COR-L47 (cell line): ENCODE results near the gene SLC35B2.

Experiments used
- DNase-seq: peaks from one replicate; lab custom pipeline; 2025; lab: John Stamatoyannopoulos, UW

The SLC35B2 gene

GRCh38 chr6:44286285-44286565, 28.9 kb upstream of the SLC35B2 start:
- no peak for DNase-seq

GRCh38 chr6:44285552-44286284, 28.4 kb upstream of the SLC35B2 start:
- DNase-seq, result no peak

GRCh38 chr6:44284867-44285266, 27.5 kb upstream of the SLC35B2 start:
- no peak for DNase-seq

GRCh38 chr6:44284121-44284520, 26.8 kb upstream of the SLC35B2 start:
- no peak for DNase-seq

GRCh38 chr6:44278774-44279697, 21.7 kb upstream of the SLC35B2 start:
- DNase-seq, result no peak

GRCh38 chr6:44278315-44278714, 21.0 kb upstream of the SLC35B2 start:
- no peak for DNase-seq

- DNase-seq, result no peak
Measured at GRCh38 chr6:44277763-44278162, 20.4 kb upstream of the SLC35B2 start.

GRCh38 chr6:44276667-44277640, 19.6 kb upstream of the SLC35B2 start:
- DNase-seq, result no peak

GRCh38 chr6:44275749-44276648, 18.7 kb upstream of the SLC35B2 start:
- DNase-seq, result no peak

GRCh38 chr6:44275271-44275748, 18.0 kb upstream of the SLC35B2 start:
- DNase-seq, result no peak

- no peak for DNase-seq
Measured at GRCh38 chr6:44273617-44274016, 16.3 kb upstream of the SLC35B2 start.

GRCh38 chr6:44272999-44273566, 15.8 kb upstream of the SLC35B2 start:
- DNase-seq, result no peak

GRCh38 chr6:44272529-44272928, 15.2 kb upstream of the SLC35B2 start:
- no peak for DNase-seq

GRCh38 chr6:44271914-44272313, 14.6 kb upstream of the SLC35B2 start:
- no peak for DNase-seq

- no peak for DNase-seq
Measured at GRCh38 chr6:44271406-44271723, 14.0 kb upstream of the SLC35B2 start.

- DNase-seq, result peak; percentile 46
Measured at GRCh38 chr6:44270526-44271405, 13.4 kb upstream of the SLC35B2 start.

- peak; percentile 19 for DNase-seq
Measured at GRCh38 chr6:44269921-44270525, 12.7 kb upstream of the SLC35B2 start, which contains the start of gene TMEM151B. TMEM151B (plus strand) TSS chr6:44270450; CDS start chr6:44270743, 293 bp downstream.

GRCh38 chr6:44269178-44269920, 12.0 kb upstream of the SLC35B2 start:
- no peak for DNase-seq
